ENCODE measurements around the gene SLC39A9. TPM values are rescaled to one million over a fixed set of nuclear protein-coding genes. Genes with fewer than 3 reads are reported as not detected.

The SLC39A9 gene
- total and polyA plus RNA-seq, 4 donors = 28.7 to 140 (median 43.1) TPM

- TF ChIP-seq TAF1 (conservative IDR thresholded peaks at IDR 0.05) (no peak), HNF4A (conservative IDR thresholded peaks at IDR 0.05) (no peak), YY1 (IDR thresholded peaks at IDR 0.05) (no peak), ZBTB33 (IDR thresholded peaks at IDR 0.05) (no peak)
These were observed 1.7 kb downstream of the SLC39A9 start (continued) for GRCh38 chr14:69400154-69400553.

DNA sequence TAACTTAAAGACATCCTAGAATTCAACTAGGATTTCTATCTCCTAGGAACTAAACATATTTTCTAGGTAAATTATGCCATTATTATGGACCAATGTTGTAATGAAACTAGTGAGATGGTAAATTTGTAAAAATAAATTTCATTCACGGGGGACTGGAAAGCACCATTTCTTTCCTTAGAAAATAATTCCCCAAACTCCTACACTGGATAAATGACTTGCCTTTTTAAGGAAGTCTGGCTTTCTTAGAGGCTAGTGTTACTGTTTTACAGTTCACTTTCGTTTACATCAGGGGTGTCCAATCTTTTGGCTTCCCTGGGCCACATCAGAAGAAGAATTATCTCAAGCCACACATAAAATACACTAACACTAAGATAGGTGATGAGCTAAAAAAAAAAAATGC is 3.3 kb downstream of the SLC39A9 start:
- Histone ChIP-seq H3K4me1 (ENCODE audit: control insufficient read depth in 4 of 4, insufficient read depth in 4 of 4, low read length in 3 of 4) (peaks cover 5 to 33% (median 30%) of the 10 kb centered on the region in 4 donors), H3K9me3 (ENCODE audit: control insufficient read depth in 4 of 4, low read length in 3 of 4) (no peaks in the 10 kb centered on the region), H3K27ac (ENCODE audit: low read depth in 1 of 2, low read length in 2 of 2) (no peak overlapping the region), H3K4me3 (ENCODE audit: low read depth in 1 of 3, low read length in 3 of 3) (no peak overlapping the region), H3K27me3 (ENCODE audit: control insufficient read depth in 4 of 4, insufficient read depth in 4 of 4, low read length in 3 of 4) (no peaks in the 10 kb centered on the region), H3K36me3 (ENCODE audit: control insufficient read depth in 4 of 4, insufficient read depth in 3 of 4, low read depth in 1 of 4, low read length in 3 of 4) (no peaks in the 10 kb centered on the region), H3K9ac (ENCODE audit: low read depth in 1 of 2, low read length in 2 of 2) (no peak overlapping the region)
- DNase-seq (ENCODE audit: low spot score) = no peak
- TF ChIP-seq ZBTB33 (IDR thresholded peaks at IDR 0.05) = no peak
- TF ChIP-seq, protein P1, sequence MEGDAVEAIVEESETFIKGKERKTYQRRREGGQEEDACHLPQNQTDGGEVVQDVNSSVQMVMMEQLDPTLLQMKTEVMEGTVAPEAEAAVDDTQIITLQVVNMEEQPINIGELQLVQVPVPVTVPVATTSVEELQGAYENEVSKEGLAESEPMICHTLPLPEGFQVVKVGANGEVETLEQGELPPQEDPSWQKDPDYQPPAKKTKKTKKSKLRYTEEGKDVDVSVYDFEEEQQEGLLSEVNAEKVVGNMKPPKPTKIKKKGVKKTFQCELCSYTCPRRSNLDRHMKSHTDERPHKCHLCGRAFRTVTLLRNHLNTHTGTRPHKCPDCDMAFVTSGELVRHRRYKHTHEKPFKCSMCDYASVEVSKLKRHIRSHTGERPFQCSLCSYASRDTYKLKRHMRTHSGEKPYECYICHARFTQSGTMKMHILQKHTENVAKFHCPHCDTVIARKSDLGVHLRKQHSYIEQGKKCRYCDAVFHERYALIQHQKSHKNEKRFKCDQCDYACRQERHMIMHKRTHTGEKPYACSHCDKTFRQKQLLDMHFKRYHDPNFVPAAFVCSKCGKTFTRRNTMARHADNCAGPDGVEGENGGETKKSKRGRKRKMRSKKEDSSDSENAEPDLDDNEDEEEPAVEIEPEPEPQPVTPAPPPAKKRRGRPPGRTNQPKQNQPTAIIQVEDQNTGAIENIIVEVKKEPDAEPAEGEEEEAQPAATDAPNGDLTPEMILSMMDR (IDR thresholded peaks at IDR 0.05; ENCODE audit: low read depth, low read length, missing input control) = no peak
- TF ChIP-seq RAD21 (IDR thresholded peaks at IDR 0.05) = no peak
- no peak for TF ChIP-seq JUND (IDR thresholded peaks at IDR 0.05)
- no peak for TF ChIP-seq TAF1 (conservative IDR thresholded peaks at IDR 0.05)
- TF ChIP-seq ATF3 (IDR thresholded peaks at IDR 0.05) = no peak
- TF ChIP-seq REST (IDR thresholded peaks at IDR 0.05) = no peak
- no peak for TF ChIP-seq NR2F2 (IDR thresholded peaks at IDR 0.05)
- TF ChIP-seq FOXA1 (IDR thresholded peaks at IDR 0.05) = no peak
- no peak for TF ChIP-seq EGR1 (IDR thresholded peaks at IDR 0.05; ENCODE audit: low read depth in 2 of 2)
- TF ChIP-seq YY1 (IDR thresholded peaks at IDR 0.05) = no peak
- no peak for TF ChIP-seq SP1 (IDR thresholded peaks at IDR 0.05)
- TF ChIP-seq MAX (IDR thresholded peaks at IDR 0.05) = no peak
- TF ChIP-seq HNF4A (conservative IDR thresholded peaks at IDR 0.05) = no peak
- no peak for TF ChIP-seq GABPA (IDR thresholded peaks at IDR 0.05 in 1 of 2, conservative IDR thresholded peaks at IDR 0.05 in 1 of 2)
- 90% methylated on average over 2 of the region's 2 CpGs for WGBS

Measured in liver (tissue), 9 donors.